ENCODE results near the gene EIF4ENIF1. TPM values are rescaled to one million over a fixed set of nuclear protein-coding genes. Genes with fewer than 3 reads are reported as not detected.

The EIF4ENIF1 gene
- total RNA-seq: 10 to 100 TPM; 14.7 to 20.8 (median 16.9) TPM

- TF ChIP-seq POLR2A (IDR thresholded peaks at IDR 0.05) (no peak), CTCF (IDR thresholded peaks at IDR 0.05) (peak in 1 of 3 donors; percentile 7)
- 0 to 1% methylated on average over 53 to 80 of the region's 100 CpGs for WGBS, 2 donors
- intact Hi-C loops (cut with DNase I; ENCODE audit: low total_unique reads): loop anchor here (10.0 kb wide), 1 partner anchor 145 kb away; the partner anchor contains the start of gene PATZ1
- H3K4me3 ChIP-seq (ENCODE audit: low read depth, poor library complexity, severe bottlenecking): peak within 1 kb of the TSS; percentile 86
- peak; percentile 77 to 96 for DNase-seq (ENCODE audit: low spot score in 2 of 2)
Observed at GRCh38 chr22:31489632-31490495, at the start of gene EIF4ENIF1. TSS of gene EIF4ENIF1 (minus strand) at chr22:31489842. CDS start at chr22:31488718, 1,124 bp downstream.

- no peak overlapping the region for H3K4me3 ChIP-seq (ENCODE audit: low read depth, poor library complexity, severe bottlenecking)
- TF ChIP-seq CTCF (IDR thresholded peaks at IDR 0.05) (no peak), POLR2A (IDR thresholded peaks at IDR 0.05) (no peak)
- peak in 1 of 2 donors; percentile 8 for DNase-seq (ENCODE audit: low spot score in 2 of 2)
- intact Hi-C loops (cut with DNase I; ENCODE audit: low total_unique reads): no loop called here
- WGBS, 2 donors: 90 to 91% methylated on average over 5 of the region's 5 CpGs
Observed at GRCh38 chr22:31538815-31539214, 49.2 kb upstream of the EIF4ENIF1 start.

GRCh38 chr22:31537019-31537535 is 47.4 kb upstream of the EIF4ENIF1 start:
- peak in 1 of 2 donors; percentile 7 for DNase-seq (ENCODE audit: low spot score in 2 of 2)
- TF ChIP-seq CTCF (IDR thresholded peaks at IDR 0.05) (no peak), POLR2A (IDR thresholded peaks at IDR 0.05) (no peak)
- WGBS, 2 donors: 88 to 89% methylated on average over 8 of the region's 8 CpGs
- H3K4me3 ChIP-seq (ENCODE audit: low read depth, poor library complexity, severe bottlenecking): no peak overlapping the region
- intact Hi-C loops (cut with DNase I; ENCODE audit: low total_unique reads): no loop called here

GRCh38 chr22:31533374-31533773 is 43.7 kb upstream of the EIF4ENIF1 start:
- WGBS, 2 donors: 86 to 89% methylated on average over 5 of the region's 5 CpGs
- intact Hi-C loops (cut with DNase I; ENCODE audit: low total_unique reads): no loop called here
- no peak overlapping the region for H3K4me3 ChIP-seq (ENCODE audit: low read depth, poor library complexity, severe bottlenecking)
- TF ChIP-seq CTCF (IDR thresholded peaks at IDR 0.05) (no peak), POLR2A (IDR thresholded peaks at IDR 0.05) (no peak)
- no peak for DNase-seq (ENCODE audit: low spot score in 2 of 2)

- no peak overlapping the region for H3K4me3 ChIP-seq (ENCODE audit: low read depth, poor library complexity, severe bottlenecking)
- no peak for DNase-seq (ENCODE audit: low spot score in 2 of 2)
- intact Hi-C loops (cut with DNase I; ENCODE audit: low total_unique reads): no loop called here
- WGBS, 2 donors: 76 to 93% methylated on average over 1 of the region's 1 CpG
- no peak for TF ChIP-seq CTCF (IDR thresholded peaks at IDR 0.05)
Observed at GRCh38 chr22:31532060-31532459, 42.4 kb upstream of the EIF4ENIF1 start.
